ENCODE results near the gene CCM2.

GRCh38 chr7:44958645-44959344 is 41.2 kb upstream of the CCM2 start:
- TF ChIP-seq, protein P1, sequence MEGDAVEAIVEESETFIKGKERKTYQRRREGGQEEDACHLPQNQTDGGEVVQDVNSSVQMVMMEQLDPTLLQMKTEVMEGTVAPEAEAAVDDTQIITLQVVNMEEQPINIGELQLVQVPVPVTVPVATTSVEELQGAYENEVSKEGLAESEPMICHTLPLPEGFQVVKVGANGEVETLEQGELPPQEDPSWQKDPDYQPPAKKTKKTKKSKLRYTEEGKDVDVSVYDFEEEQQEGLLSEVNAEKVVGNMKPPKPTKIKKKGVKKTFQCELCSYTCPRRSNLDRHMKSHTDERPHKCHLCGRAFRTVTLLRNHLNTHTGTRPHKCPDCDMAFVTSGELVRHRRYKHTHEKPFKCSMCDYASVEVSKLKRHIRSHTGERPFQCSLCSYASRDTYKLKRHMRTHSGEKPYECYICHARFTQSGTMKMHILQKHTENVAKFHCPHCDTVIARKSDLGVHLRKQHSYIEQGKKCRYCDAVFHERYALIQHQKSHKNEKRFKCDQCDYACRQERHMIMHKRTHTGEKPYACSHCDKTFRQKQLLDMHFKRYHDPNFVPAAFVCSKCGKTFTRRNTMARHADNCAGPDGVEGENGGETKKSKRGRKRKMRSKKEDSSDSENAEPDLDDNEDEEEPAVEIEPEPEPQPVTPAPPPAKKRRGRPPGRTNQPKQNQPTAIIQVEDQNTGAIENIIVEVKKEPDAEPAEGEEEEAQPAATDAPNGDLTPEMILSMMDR (IDR thresholded peaks at IDR 0.05) = no peak
- TF ChIP-seq EP300 (IDR thresholded peaks at IDR 0.05) (no peak), POLR2AphosphoS5 (IDR thresholded peaks at IDR 0.05) (no peak), POLR2A (IDR thresholded peaks at IDR 0.05) (no peak)
